ENCODE results near the gene PCGF3. TPM values are rescaled to one million over a fixed set of nuclear protein-coding genes. Genes with fewer than 3 reads are reported as not detected.

Gene PCGF3
- polyA plus RNA-seq (ENCODE audit: insufficient read length), result 106 TPM
- long read RNA-seq, donor 1, full-length matches to known transcripts, result 36 of 36 reads
- long read RNA-seq, donor 1, partial matches to known transcripts, result 0 of 36 reads
- long read RNA-seq, donor 1, other reads (novel, unspliced or antisense), result 0 of 36 reads
- long read RNA-seq, donor 2, full-length matches to known transcripts, result 50 of 57 reads
- long read RNA-seq, donor 2, partial matches to known transcripts, result 7 of 57 reads
- long read RNA-seq, donor 2, other reads (novel, unspliced or antisense), result 0 of 57 reads
- long read RNA-seq, donor 3, transcript PCGF3-213 (1 exons, 1,899 nt), result major isoform, 47 of 52 reads
- long read RNA-seq, donor 3, partial matches to known transcripts, result 5 of 52 reads
- long read RNA-seq, donor 3, other reads (novel, unspliced or antisense), result 0 of 52 reads
- long read RNA-seq, donor 4, transcript PCGF3-213 (1 exons, 1,899 nt), result major isoform, 13 of 22 reads
- long read RNA-seq, donor 4, partial matches to known transcripts, result 9 of 22 reads
- long read RNA-seq, donor 4, other reads (novel, unspliced or antisense), result 0 of 22 reads
- long read RNA-seq, donor 5, full-length matches to known transcripts, result 22 of 22 reads
- long read RNA-seq, donor 5, partial matches to known transcripts, result 0 of 22 reads
- long read RNA-seq, donor 5, other reads (novel, unspliced or antisense), result 0 of 22 reads
- long read RNA-seq, donor 6, full-length matches to known transcripts, result 32 of 38 reads
- long read RNA-seq, donor 6, partial matches to known transcripts, result 6 of 38 reads
- long read RNA-seq, donor 6, other reads (novel, unspliced or antisense), result 0 of 38 reads
- long read RNA-seq, donor 7, full-length matches to known transcripts, result 41 of 81 reads
- long read RNA-seq, donor 7, partial matches to known transcripts, result 40 of 81 reads
- long read RNA-seq, donor 7, other reads (novel, unspliced or antisense), result 0 of 81 reads
- long read RNA-seq, donor 8, transcript PCGF3-213 (1 exons, 1,899 nt), result major isoform, 24 of 25 reads
- long read RNA-seq, donor 8, partial matches to known transcripts, result 0 of 25 reads
- long read RNA-seq, donor 8, other reads (novel, unspliced or antisense), result 0 of 25 reads

DNA sequence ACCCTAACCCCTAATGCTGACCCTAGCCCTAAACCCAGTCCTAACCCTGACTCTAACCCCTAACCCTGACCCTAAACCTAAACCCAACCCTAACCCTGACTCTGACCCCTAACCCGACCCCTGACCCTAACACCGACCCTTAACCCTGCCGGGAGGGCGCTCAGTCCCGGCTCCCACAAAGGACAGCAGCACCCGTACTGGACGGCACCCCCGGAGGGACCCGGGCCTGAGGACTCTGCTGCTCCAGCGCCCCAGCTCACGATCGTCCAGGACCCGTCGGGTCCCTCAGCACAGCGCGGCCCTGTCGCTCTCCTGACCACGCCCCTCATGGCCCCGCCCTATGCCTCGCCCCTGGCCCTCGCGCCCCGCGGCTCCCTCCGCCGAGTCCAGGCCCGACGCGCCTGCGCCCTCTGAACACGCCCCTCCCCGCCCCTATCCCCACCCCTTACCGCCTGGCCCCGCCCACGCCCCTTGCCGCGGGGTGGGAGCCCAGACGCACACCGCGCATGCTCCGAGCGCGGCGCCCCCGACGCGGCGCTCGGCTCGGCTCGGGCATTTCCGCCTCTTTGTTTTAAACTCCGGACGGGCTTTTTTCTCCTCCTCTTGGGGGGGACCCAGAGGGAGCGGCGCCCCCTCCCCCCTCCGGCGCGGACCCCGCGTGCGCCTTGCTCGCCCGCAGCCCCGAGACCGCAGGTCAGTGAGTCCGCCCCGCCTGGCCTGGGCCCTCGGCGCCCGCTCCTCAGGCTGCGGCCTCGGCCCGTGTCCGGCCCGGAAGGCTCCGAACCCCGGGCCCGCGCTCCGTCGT is at the start of gene PCGF3:
Gene PCGF3, plus strand, starts transcription at position 555 of the 805 bp plus-strand sequence. CDS start 27,849 bp downstream, outside the sequence.
- DNase-seq, result peak; percentile 94

DNA sequence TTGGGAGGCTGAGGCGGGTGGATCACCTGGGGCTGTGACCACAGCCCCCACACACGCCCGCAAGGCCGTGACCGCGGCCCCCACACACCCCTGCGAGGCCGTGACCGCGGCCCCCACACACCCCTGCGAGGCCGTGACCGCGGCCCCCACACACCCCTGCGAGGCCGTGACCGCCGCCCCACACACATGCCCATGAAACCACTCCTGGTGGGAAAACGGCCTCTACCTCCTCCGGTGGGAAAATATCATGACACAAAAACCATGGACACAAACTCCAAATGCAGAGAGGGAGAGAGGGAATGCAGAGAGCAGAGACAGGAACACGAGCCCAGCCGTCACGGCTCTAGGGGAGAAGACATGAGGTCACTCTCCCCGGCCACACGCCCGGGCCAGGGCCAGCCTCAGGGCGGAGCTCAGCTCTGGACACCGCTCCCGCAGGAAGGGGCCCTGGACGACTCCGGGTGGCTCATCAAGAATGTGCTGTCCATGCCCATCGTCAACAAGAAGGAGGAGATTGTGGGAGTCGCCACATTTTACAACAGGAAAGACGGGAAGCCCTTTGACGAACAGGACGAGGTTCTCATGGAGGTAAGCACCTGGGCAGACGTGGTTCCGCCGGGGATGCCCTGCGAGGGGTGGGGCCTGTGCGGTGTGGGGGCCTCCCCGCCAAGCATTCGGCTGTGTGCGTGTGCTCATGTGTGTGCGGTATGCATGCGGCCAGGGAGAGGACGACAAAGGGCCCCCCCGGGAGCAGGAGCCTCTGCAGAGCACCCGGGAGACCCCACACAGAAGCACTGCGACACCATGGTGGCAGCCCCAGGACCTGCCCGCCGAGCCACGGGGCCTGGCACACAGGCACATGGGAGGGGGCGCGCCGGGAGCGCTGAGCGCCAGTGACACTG is 48.9 kb upstream of the PCGF3 start:
- no peak for DNase-seq

DNA sequence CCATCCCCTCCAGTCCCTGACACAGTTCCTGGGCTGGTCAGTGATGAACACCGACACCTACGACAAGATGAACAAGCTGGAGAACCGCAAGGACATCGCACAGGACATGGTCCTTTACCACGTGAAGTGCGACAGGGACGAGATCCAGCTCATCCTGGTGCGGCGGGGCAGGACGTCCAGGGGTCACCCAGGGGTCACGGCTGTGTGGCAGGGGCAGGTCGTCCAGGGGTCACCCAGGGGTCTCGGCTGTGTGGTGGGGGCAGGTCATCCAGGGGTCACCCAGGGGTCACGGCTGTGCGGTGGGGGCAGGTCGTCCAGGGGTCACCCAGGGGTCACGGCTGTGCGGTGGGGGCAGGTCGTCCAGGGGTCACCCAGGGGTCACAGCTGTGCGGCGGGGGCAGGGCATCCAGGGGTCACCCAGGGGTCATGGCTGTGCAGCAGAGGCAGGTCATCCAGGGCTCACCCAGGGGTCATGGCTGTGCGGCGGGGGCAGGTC is 48.2 kb upstream of the PCGF3 start:
- DNase-seq, result no peak

DNA sequence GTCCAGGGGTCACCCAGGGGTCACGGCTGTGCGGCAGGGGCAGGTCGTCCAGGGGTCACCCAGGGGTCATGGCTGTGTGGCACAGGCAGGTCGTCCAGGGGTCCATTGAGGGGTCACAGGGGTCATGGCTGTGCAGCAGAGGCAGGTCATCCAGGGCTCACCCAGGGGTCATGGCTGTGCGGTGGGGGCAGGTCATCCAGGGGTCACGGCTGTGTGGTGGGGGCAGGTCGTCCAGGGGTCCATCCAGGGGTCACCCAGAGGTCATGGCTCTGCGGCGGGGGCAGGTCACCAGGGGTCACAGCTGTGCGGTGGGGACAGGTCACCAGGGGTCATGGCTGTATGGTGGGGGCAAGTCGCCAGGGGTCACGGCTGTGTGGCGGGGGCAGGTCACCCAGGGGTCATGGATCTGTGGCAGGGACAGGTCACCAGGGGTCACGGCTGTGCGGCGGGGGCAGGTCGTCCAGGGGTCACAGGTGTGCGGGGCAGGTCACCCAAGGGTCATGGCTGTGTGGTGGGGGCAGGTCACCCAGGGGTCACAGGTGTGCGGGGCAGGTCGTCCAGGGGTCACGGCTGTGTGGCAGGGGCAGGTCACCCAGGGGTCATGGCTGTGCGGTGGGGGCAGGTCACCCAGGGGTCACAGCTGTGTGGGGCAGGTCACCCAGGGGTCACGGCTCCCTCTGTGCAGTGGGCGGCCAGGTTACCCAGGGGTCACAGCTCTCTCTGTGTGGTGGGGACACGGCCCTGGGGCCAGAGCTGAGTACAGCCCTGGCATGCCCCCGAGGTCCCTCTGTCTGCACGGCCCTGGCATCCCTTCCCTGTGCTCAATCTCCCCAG is 47.6 kb upstream of the PCGF3 start:
- DNase-seq, result no peak

DNA sequence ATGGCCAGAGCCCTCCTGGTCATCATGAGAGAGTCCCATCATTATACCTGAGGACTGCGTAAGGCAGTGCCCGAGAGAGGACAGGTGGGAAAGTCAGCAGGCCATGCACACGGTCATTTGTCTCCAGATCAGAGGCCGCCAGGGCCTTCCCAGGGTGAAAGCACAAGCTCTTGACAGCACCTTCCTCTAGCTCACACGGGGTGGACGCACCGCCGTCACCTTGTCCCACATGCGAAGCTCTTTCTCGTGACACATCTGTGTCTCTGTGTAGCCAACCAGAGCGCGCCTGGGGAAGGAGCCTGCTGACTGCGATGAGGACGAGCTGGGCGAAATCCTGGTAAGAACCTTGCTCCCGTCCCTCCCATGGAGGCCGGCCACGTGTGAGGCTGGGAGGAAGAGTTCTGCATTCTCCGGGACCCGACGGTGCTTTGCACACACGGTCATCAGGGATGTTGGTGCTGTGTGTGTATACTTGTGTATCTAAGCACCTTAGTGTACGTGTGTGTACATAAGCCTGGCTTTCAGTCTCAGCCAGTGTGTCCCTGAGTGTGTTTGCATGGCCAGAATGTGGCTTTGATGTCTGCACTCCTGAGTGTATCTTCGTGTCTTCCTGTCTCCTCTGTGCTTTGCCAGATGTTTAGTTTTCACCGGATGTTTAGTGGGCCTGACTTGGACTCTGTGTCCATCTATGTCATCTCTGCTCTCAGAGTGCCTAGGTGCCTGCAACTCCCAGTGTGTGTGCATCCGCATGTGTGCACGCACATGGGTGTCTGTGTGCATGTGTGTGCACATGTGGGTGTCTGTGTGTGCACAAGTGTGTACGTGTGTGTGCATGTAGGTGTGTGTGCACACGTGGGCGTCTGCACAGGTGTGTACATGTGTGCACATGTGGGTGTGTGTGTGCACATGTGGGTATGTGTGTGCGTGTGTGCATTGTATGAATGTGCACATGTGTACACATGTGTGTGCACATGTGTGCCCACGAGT is 46.7 kb upstream of the PCGF3 start:
- DNase-seq, result no peak

- no peak for DNase-seq
Observed at GRCh38 chr4:659851-660250, 45.8 kb upstream of the PCGF3 start.

DNA sequence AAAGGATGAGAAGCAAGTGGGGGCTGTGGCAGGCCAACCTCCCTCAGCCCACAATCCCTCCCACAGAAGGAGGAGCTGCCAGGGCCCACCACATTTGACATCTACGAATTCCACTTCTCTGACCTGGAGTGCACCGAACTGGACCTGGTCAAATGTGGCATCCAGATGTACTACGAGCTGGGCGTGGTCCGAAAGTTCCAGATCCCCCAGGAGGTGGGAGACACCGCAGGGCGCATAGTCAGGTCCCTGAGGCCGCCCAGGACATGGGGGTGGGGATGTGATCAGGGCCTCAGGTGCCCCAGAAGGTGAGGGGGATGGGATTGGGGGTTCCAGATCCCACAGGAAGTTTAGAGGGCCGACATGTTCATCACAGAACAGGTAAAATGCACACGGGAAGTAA is 45.2 kb upstream of the PCGF3 start:
- no peak for DNase-seq

DNA sequence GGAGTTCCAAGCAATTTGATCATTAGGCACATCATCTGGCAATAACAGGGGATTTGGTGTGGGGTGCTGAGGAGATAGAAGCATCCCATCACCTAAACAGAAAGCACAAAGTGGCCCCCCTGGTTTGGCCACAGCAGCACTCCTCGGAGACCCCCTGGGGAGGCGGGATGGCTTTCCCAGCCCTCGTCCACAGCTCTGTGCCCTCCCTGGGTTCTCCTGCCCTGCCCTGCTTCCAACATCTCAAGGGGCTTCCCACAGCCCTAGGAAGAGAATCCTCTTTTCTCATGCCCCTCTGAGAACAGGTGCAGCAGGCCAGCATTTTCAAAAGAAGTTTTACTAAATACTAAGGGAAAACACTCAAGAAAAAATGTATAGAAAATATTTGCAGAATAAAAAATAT is 44.4 kb upstream of the PCGF3 start:
- no peak for DNase-seq

GRCh38 chr4:661881-662761 is 43.5 kb upstream of the PCGF3 start:
- DNase-seq, result no peak

GRCh38 chr4:663046-663437 is 42.6 kb upstream of the PCGF3 start:
- DNase-seq, result no peak

DNA sequence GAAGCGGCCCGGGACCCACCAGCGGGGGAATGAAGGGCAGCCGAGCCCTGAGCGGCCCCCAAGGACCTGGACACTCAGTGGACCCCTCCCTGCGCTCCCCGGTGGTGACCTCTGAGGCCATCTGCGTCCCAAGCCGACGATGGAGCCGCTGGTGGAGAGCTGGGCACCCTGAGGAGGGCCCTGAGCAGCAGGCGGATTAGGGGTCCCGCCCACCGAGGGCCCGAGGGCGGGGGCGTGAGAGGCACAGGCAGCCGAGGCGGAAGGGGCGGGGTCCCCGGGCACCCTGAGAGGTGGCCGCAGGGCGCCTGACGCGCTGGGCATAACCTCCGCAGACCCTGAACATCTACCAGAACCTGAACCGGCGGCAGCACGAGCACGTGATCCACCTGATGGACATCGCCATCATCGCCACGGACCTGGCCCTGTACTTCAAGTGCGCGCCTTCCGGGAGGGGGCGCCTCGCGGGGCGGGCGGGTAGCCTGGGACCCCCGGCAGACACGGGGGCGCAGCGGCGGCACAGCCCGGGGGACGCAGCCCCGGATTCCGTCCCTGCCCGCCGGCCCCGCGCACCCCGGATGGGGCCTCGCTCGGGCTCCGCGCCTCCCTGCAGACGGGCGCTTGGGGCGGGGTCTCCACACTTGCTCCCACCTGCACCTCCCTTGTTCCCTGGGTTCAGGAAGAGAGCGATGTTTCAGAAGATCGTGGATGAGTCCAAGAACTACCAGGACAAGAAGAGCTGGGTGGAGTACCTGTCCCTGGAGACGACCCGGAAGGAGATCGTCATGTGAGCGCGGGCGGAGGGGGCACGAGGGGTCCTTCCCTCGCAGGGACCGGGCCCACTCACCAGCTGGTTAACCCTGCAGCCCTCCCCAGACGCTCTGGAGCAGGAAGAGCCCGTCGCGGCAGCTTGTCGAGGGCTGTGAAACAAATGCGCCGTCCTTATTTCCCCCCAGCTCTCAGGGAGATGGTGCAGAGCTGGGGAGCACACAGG is 41.9 kb upstream of the PCGF3 start:
- DNase-seq, result peak; percentile 67

GRCh38 chr4:664713-665231 is 40.9 kb upstream of the PCGF3 start:
- DNase-seq, result no peak

- no peak for DNase-seq
Observed at GRCh38 chr4:665381-665750, 40.3 kb upstream of the PCGF3 start.

- DNase-seq, result no peak
Observed at GRCh38 chr4:665751-666435, 39.7 kb upstream of the PCGF3 start.

DNA sequence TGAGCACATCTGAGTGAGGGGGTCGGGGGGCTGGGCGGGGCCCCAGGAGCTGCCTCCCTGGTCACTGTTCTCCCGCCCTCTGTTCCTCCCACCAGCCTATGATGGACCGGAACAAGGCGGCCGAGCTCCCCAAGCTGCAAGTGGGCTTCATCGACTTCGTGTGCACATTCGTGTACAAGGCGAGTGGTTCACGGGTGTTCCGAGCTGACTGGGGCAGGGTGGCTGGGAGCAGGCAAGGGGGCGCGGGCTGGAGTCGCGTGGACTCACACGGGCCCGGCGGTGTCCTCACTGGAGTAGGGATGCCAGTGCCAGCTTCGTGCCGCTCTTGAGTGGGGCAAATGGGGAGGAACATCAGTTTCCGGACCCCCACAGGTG is 39.2 kb upstream of the PCGF3 start:
- no peak for DNase-seq

Measured in left kidney (tissue), 8 donors.